ENCODE results near the gene HPGDS.
A peak's percentile ranks its signal among the peaks of the same experiment; 100 is the strongest.
"Not testable (repeated sequence)": the region's sequence is repeated elsewhere in the genome, so short reads cannot be mapped to it uniquely, and the experiment has no call there.

HPGDS gene

DNA sequence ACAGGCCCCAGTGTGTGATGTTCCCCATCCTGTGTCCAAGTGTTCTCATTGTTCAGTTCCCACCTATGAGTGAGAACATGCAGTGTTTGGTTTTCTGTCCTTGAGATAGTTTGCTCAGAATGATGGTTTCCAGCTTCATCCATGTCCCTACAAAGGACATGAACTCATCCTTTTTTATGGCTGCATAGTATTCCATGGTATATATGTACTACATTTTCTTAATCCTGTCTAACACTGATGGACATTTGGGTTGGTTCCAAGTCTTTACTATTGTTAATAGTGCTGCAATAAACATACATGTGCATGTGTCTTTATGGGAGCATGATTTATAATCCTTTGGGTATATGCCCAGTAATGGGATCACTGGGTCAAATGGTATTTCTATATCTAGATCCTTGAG is 22.7 kb downstream of the HPGDS start:
- not testable (repeated sequence) for DNase-seq (ENCODE audit: low read depth)

DNA sequence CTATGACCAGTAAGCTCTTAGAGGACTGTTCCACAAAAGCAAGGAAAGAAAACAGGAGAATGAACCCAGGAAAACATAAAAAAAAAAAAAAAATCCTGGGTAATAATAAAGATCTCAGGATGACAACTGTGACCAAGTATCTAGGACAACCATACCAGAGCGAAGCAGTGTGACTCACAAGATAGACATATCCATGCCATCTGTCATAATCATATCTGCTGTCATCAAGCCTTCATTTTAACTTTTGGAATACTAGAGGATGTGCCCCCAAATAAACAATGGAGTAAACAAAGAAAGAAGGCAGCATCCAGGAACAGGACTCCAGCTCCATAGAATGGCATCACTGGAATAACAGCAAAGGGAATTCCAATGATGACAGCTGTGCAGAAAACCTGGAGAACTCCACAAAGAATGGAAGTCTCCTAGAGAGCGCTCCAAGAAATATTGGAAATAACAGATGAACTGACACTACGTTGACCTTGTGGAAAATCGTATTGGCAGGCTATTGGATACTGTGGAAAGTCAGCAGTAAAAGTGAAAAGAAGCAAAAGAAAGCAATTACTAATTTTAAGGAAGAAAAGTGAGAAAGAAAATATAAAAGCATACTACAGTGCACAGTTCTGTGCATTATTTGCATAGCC is 35.3 kb downstream of the HPGDS start:
- DNase-seq (ENCODE audit: low read depth): no peak

DNA sequence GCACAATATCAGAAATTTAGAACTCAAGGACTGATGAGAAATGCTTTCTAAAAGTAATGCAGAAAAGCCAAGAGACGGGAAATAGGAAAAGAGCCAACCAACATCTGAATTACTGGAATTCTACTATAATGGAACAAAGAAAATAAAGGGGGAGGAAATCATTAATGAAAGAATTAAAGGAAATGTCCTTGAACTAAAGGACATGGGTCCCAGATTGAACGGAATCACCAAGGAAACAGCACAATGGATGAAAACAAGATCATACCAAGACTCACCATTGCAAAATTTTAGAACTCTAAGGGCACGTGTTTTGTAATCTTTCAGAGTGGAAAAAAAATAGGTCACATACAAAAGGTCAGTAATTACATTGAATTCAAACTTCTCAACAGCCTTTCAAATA is 35.9 kb downstream of the HPGDS start:
- DNase-seq (ENCODE audit: low read depth): no peak

GRCh38 chr4:94305466-94306225 is 37.0 kb downstream of the HPGDS start:
- DNase-seq (ENCODE audit: low read depth): no peak

DNA sequence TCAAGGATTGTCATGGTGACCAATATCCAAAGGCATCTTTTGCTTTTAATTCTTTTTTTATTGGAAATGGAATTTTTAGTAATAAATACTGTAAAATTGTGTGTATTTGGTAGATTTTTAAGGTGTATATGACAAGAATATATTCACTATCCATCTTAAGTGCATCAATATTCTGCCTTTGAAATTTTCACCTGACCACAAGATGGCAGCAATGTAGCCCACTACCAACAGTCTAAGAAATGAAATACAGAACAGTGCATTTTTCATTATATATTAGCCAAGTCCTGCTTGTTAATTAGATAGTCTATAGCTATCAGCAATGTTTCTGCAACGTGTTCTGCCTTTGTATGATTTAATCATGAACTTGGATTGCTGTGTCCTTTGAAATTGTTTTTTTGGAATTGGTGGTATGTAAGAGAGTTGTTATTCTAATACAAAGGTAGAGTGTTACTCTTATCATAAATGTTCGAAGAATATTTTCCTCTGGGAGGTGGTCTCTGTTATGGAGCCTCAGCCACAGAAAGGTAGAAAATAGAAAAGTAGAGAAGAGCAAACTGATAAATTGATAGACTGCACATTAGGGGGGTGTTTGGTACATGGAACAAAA is 38.2 kb downstream of the HPGDS start:
- DNase-seq (ENCODE audit: low read depth): no peak

- DNase-seq (ENCODE audit: low read depth): no peak
These were observed 40.4 kb downstream of the HPGDS start for GRCh38 chr4:94302191-94302590.

GRCh38 chr4:94298725-94299252 is 43.8 kb downstream of the HPGDS start:
- DNase-seq (ENCODE audit: low read depth): no peak

DNA sequence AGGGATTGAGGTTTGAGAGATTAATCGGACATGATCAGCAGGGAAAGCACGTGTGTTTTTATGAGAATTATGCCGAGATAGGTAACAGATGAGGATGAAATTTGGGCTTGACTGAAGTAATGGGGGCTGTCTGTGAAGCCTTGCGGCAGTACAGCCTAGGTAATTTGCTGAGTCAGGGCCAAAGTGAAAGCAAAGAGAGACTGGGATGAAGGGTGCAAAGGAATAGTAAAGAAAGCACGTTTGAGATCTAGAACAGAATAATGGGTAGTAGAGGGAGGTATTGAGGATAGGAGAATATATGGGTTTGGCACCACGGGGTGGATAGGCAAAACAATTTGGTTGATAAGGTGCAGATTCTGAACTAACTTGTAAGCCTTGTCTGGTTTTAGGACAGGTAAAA is 47.2 kb downstream of the HPGDS start:
- DNase-seq (ENCODE audit: low read depth): not testable (repeated sequence)

- DNase-seq (ENCODE audit: low read depth): not testable (repeated sequence)
These were observed 48.7 kb downstream of the HPGDS start for GRCh38 chr4:94293981-94294380.

GRCh38 chr4:94290245-94290644 is 52.4 kb downstream of the HPGDS start:
- no peak for DNase-seq (ENCODE audit: low read depth)

DNA sequence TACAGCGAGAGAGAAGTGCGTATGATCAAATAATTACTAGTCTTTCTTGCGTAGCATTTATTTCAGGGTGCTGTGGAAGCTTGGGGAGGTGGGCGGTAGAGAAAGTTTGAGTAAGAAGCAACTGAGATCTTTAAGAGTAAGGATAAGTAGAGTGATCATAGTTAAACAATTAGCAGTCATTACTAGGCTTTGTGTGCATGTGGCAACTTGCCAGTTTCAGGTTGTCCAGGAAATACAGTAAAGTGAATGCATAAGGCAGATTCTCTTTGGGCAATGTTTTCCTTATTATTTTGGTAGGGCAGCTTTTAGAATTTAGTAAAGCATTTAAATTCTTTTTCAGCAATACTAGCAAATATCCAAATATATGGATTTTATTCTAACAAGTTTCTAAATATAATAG is 57.0 kb downstream of the HPGDS start:
- DNase-seq (ENCODE audit: low read depth): no peak

- no peak for DNase-seq (ENCODE audit: low read depth)
These were observed 57.7 kb downstream of the HPGDS start for GRCh38 chr4:94284889-94285288.

DNA sequence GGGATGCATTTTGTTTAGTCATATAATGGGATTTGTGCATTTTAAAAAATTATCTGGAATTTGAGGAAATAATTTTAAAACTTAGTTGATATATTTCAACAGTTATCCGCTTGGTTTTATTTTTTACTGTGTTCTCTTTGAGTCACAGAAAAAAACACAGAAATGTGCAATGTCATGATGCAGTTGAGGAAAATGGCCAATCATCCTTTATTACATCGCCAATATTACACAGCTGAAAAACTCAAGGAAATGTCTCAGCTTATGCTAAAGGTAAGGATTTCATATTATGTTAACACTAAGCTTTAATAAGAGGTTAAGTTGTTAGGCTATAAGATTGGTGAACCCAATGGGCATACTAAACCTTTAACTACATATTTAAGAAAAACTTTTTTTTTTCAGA is 63.9 kb downstream of the HPGDS start:
- no peak for DNase-seq (ENCODE audit: low read depth)

- no peak for DNase-seq (ENCODE audit: low read depth)
These were observed 65.1 kb downstream of the HPGDS start for GRCh38 chr4:94277534-94277933.

DNA sequence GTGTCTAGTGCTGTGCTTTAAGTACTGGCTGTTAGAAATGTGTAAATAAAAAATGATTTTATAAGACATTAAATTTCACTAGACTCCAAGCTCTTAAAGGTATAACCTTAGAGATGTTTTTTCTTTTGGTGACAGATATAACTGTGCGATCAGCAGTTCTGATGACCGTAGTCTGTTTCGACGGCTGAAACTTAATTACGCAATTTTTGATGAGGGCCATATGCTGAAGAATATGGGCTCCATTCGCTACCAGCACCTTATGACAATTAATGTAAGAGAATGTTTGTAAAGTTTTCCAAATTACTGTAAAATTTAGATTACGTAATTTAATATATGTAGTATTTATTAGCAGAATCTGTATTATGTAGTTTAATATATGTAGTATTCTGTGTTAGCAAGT is 66.4 kb downstream of the HPGDS start:
- no peak for DNase-seq (ENCODE audit: low read depth)

DNA sequence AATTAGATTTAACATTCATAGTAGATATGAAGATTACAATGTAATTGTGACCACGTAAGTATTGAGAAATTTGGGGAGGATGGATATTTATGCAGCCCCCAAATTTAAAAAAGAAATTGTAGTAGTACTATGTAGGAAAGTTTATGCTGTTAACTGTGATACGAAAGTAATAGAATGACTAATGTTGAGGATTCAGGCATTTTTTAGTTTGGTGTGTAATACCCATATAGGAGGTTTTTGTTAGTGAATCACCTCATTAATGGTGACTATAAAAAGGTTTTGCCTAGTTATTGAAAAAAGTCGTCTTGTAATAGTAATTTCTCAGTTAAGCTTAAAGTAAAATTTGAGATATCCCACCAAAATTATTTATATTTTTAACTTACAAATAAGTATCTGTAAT is 67.7 kb downstream of the HPGDS start:
- no peak for DNase-seq (ENCODE audit: low read depth)

- DNase-seq (ENCODE audit: low read depth): no peak
These were observed 71.4 kb downstream of the HPGDS start for GRCh38 chr4:94271248-94271647.

DNA sequence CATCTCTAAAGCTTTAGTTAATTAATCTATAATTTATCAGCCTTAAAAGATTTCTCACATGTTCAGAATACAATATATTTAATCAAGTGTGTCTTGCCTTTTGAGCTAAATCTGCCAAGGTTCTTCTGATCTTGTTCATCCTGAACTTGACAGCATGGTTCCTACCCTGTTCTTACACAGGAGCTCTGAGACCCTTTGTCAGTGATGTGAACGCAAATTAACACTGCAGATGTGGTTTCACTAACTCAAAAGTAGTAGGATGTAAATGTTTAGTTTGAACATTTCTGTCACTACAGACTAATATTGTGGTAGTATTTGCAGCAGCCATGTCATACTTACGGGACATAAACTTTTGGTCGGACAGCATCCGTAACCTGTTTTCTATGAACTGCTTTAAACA is 75.6 kb downstream of the HPGDS start:
- no peak for DNase-seq (ENCODE audit: low read depth)

- no peak for DNase-seq (ENCODE audit: low read depth)
These were observed 80.2 kb downstream of the HPGDS start for GRCh38 chr4:94262163-94263016.

- DNase-seq (ENCODE audit: low read depth): no peak
These were observed 85.8 kb downstream of the HPGDS start for GRCh38 chr4:94256828-94257227.

DNA sequence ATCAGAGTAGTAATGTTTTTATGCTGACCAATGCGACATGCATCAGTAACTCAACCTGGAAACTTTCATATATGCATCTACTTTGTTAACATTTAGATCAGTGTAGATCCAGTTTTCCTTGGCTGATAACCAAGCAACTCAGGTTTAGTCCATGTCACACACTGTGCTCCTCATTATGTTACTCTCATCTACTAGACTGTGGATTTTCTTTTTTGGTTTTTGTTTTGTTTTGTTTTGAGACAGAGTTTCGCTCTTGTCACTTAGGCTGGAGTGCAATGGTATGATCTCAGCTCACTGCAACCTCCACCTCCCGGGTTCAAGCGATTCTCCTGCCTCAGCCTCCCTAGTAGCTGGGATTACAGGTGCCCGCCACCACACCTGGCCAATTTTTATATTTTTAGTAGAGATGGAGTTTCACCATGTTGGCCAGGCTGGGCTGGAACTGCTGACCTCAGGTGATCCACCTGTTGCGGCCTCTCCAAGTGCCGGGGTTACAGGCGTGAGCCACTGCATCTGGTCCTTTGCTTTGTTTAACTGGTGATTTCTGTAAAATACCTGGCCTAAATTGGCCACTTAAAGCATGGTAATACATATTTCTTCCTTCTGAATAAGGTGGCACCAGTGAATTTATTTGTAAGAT is 86.4 kb downstream of the HPGDS start:
- no peak for DNase-seq (ENCODE audit: low read depth)

DNA sequence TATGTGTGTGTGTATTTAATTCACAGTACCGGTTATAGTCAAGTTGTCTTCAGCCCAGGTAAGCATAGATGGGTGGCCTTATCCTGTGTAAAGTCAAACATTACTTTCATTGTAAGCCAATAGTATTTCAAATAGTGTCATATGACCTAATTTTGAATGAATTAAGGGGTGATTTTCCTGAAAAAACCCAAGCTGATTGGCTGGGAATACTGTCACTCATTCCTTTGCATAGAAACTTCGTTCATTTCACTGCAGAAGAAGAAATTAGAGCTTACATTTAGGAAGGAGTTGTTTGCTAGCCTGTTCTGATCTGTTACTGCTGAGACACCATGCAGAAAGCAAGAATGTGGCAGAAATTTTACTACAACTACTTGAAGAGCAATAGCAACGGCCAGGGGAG is 89.6 kb downstream of the HPGDS start:
- DNase-seq (ENCODE audit: low read depth): peak; percentile 4
